Retinal pigment epithelial cell (primary cell): ENCODE measurements around the gene C6.
"Not testable (repeated sequence)": the region's sequence is repeated elsewhere in the genome, so short reads cannot be mapped to it uniquely, and the experiment has no call there.

Experiments used
- DNase-seq: peaks from one replicate; pipeline ENCODE4 v3.0.0-alpha.2; 2010; ENCODE audit warnings: low read depth
- H3K4me3 ChIP-seq: 2 replicates; pipeline ENCODE4 v1.5.1; 2011; ENCODE audit warnings: mild to moderate bottlenecking, low read length, control low read depth, moderate library complexity
- CTCF ChIP-seq: conservative IDR thresholded peaks from 2 replicates; pipeline ENCODE4 v1.5.1; 2011; ENCODE audit warnings: low read depth, low read length, control low read depth, inconsistent platforms

The C6 gene

GRCh38 chr5:41218929-41219657 is 5.8 kb upstream of the C6 start:
- TF ChIP-seq CTCF: no peak

GRCh38 chr5:41214182-41214581 is 850 bp upstream of the C6 start:
- H3K4me3 ChIP-seq: no peak overlapping the region
- no peak for DNase-seq
- TF ChIP-seq CTCF: no peak

More at GRCh38 chr5:41218929-41219657, 5.8 kb upstream of the C6 start:
- no peak overlapping the region for H3K4me3 ChIP-seq
- no peak for DNase-seq

- no peak for DNase-seq
- H3K4me3 ChIP-seq: no peak overlapping the region
- no peak for TF ChIP-seq CTCF
Observed at GRCh38 chr5:41212935-41213334, 397 bp downstream of the C6 start.

- no peak overlapping the region for H3K4me3 ChIP-seq
- no peak for TF ChIP-seq CTCF
- DNase-seq: no peak
Observed at GRCh38 chr5:41211417-41211816, 1.9 kb downstream of the C6 start.

- H3K4me3 ChIP-seq, DNase-seq: not testable (repeated sequence)
Observed at GRCh38 chr5:41205475-41205874, 7.9 kb downstream of the C6 start.

GRCh38 chr5:41203033-41203432 is 10.3 kb downstream of the C6 start:
- TF ChIP-seq CTCF: no peak
- DNase-seq: no peak
- H3K4me3 ChIP-seq: no peak overlapping the region

GRCh38 chr5:41201082-41201772 is 12.1 kb downstream of the C6 start:
- no peak overlapping the region for H3K4me3 ChIP-seq
- TF ChIP-seq CTCF: no peak
- no peak for DNase-seq
